ENCODE data around the gene DPEP2NB. TPM values are rescaled to one million over a fixed set of nuclear protein-coding genes. Genes with fewer than 3 reads are reported as not detected.
A peak's percentile ranks its signal among the peaks of the same experiment; 100 is the strongest.

The DPEP2NB gene
- total and polyA plus RNA-seq, 4 experiments from 2014 or later, result not detected

GRCh38 chr16:68049449-68049848 is 33.7 kb upstream of the DPEP2NB start:
- H3K27ac ChIP-seq (ENCODE audit: low read depth, low read length), result no peak overlapping the region

GRCh38 chr16:68047987-68048386 is 32.3 kb upstream of the DPEP2NB start:
- no peak overlapping the region for H3K4me3 ChIP-seq (ENCODE audit: low read length in 2 of 2)
- H3K27me3 Mint-ChIP-seq, result no peaks in the 10 kb centered on the region
- ChIA-PET POLR2A (ENCODE audit: partially characterized antibody) (interaction anchor here (1.3 kb wide), 1 partner anchor 37 kb away, joined by 4 read pairs; the partner anchor contains the start of gene NFATC3), CTCF (ENCODE audit: partially characterized antibody) (interaction anchor here (0.5 to 1.4 kb wide), 5 partner anchors 9 to 231 kb away, joined by 3 to 5 read pairs (median 5); no protein-coding TSS in a partner anchor)
- no peak for DNase-seq
- no peak overlapping the region for H3K27ac ChIP-seq (ENCODE audit: low read depth, low read length)
- H3K4me1 ChIP-seq (ENCODE audit: insufficient read depth, low read length), result no peaks in the 10 kb centered on the region
- H3K27me3 ChIP-seq (ENCODE audit: insufficient read depth, low read length), result no peaks in the 10 kb centered on the region
- intact Hi-C loops (cut with micrococcal nuclease), result no loop called here
- H3K4me1 Mint-ChIP-seq, result peaks cover 0 to 5% (median 3%) of the 10 kb centered on the region in 4 donors
- no peaks in the 10 kb centered on the region for H3K9me3 ChIP-seq (ENCODE audit: control insufficient read depth in 1 of 2, low read length in 2 of 2)
- H3K27ac Mint-ChIP-seq, result no peak overlapping the region
- H3K36me3 Mint-ChIP-seq, result peaks cover 13 to 20% of the 10 kb centered on the region in 2 donors
- H3K9me3 Mint-ChIP-seq, result no peaks in the 10 kb centered on the region
- H3K4me3 Mint-ChIP-seq, result no peak overlapping the region
- peaks cover 11% of the 10 kb centered on the region for H3K36me3 ChIP-seq (ENCODE audit: insufficient read depth, low read length)

More at GRCh38 chr16:68049449-68049848, 33.7 kb upstream of the DPEP2NB start:
- no peak for DNase-seq
- peaks cover 22 to 32% of the 10 kb centered on the region in 2 donors for H3K36me3 Mint-ChIP-seq
- Histone ChIP-seq H3K9me3 (ENCODE audit: control insufficient read depth in 1 of 2, low read length in 2 of 2) (no peaks in the 10 kb centered on the region), H3K4me3 (ENCODE audit: low read length in 2 of 2) (no peak overlapping the region), H3K36me3 (ENCODE audit: insufficient read depth, low read length) (peaks cover 18% of the 10 kb centered on the region), H3K27me3 (ENCODE audit: insufficient read depth, low read length) (no peaks in the 10 kb centered on the region), H3K4me1 (ENCODE audit: insufficient read depth, low read length) (no peaks in the 10 kb centered on the region)
- no peaks in the 10 kb centered on the region for H3K27me3 Mint-ChIP-seq
- intact Hi-C loops (cut with micrococcal nuclease), result no loop called here
- H3K9me3 Mint-ChIP-seq, result no peaks in the 10 kb centered on the region
- CTCF ChIA-PET (ENCODE audit: partially characterized antibody), result no interaction called here
- H3K4me3 Mint-ChIP-seq, result no peak overlapping the region
- peaks cover 0 to 8% (median 3%) of the 10 kb centered on the region in 4 donors for H3K4me1 Mint-ChIP-seq
- H3K27ac Mint-ChIP-seq, result no peak overlapping the region
- POLR2A ChIA-PET (ENCODE audit: partially characterized antibody), result no interaction called here

- Histone ChIP-seq H3K4me1 (ENCODE audit: insufficient read depth, low read length) (no peaks in the 10 kb centered on the region), H3K36me3 (ENCODE audit: insufficient read depth, low read length) (peaks cover 11% of the 10 kb centered on the region), H3K27ac (ENCODE audit: low read depth, low read length) (no peak overlapping the region), H3K4me3 (ENCODE audit: low read length in 2 of 2) (no peak overlapping the region), H3K9me3 (ENCODE audit: control insufficient read depth in 1 of 2, low read length in 2 of 2) (no peaks in the 10 kb centered on the region), H3K27me3 (ENCODE audit: insufficient read depth, low read length) (no peaks in the 10 kb centered on the region)
- H3K27ac Mint-ChIP-seq, result no peak overlapping the region
- intact Hi-C loops (cut with micrococcal nuclease), result no loop called here
- H3K27me3 Mint-ChIP-seq, result no peaks in the 10 kb centered on the region
- DNase-seq, result no peak
- ChIA-PET CTCF (ENCODE audit: partially characterized antibody) (interaction anchor here (0.5 to 1.2 kb wide), 7 partner anchors 23 to 173 kb away, joined by 3 to 4 read pairs (median 3); partner anchors contain the start of gene EDC4), POLR2A (ENCODE audit: partially characterized antibody) (no interaction called here)
- peaks cover 0 to 5% (median 2%) of the 10 kb centered on the region in 4 donors for H3K4me1 Mint-ChIP-seq
- no peaks in the 10 kb centered on the region for H3K9me3 Mint-ChIP-seq
- H3K4me3 Mint-ChIP-seq, result no peak overlapping the region
- H3K36me3 Mint-ChIP-seq, result peaks cover 8 to 17% of the 10 kb centered on the region in 2 donors
These were observed 30.4 kb upstream of the DPEP2NB start for GRCh38 chr16:68046106-68046505.

- no peak for DNase-seq
- Mint-ChIP-seq H3K9me3 (no peaks in the 10 kb centered on the region), H3K27me3 (no peaks in the 10 kb centered on the region), H3K4me3 (no peak overlapping the region), H3K4me1 (peaks cover 6 to 18% (median 10%) of the 10 kb centered on the region in 4 donors), H3K36me3 (peaks cover 11 to 14% of the 10 kb centered on the region in 2 donors), H3K27ac (peak overlapping the region in 1 of 7 donors; percentile 15)
- Histone ChIP-seq H3K27ac (ENCODE audit: low read depth, low read length) (no peak overlapping the region), H3K4me3 (ENCODE audit: low read length in 2 of 2) (no peak overlapping the region), H3K27me3 (ENCODE audit: insufficient read depth, low read length) (no peaks in the 10 kb centered on the region), H3K36me3 (ENCODE audit: insufficient read depth, low read length) (no peaks in the 10 kb centered on the region), H3K9me3 (ENCODE audit: control insufficient read depth in 1 of 2, low read length in 2 of 2) (no peaks in the 10 kb centered on the region), H3K4me1 (ENCODE audit: insufficient read depth, low read length) (peaks cover 9% of the 10 kb centered on the region)
- CTCF ChIA-PET (ENCODE audit: partially characterized antibody), result interaction anchor here (0.9 to 6.5 kb wide), 17 partner anchors 11 to 226 kb away, joined by 3 to 73 read pairs (median 18); partner anchors contain the start of genes DDX28, DPEP2, DUS2 and NFATC3
- POLR2A ChIA-PET (ENCODE audit: partially characterized antibody), result no interaction called here
- intact Hi-C loops (cut with micrococcal nuclease), result loop anchor here (2.0 kb wide), 1 partner anchor 521 kb away; no protein-coding TSS in a partner anchor
These were observed 26.1 kb upstream of the DPEP2NB start for GRCh38 chr16:68041783-68042182.

- CTCF ChIA-PET (ENCODE audit: partially characterized antibody), result interaction anchor here (0.6 to 6.5 kb wide), 44 partner anchors 8 to 535 kb away, joined by 3 to 73 read pairs (median 6); partner anchors contain the start of genes DDX28, DPEP2, DUS2 and NFATC3
- POLR2A ChIA-PET (ENCODE audit: partially characterized antibody), result interaction anchor here (0.6 to 2.3 kb wide), 18 partner anchors 15 to 196 kb away, joined by 3 to 14 read pairs (median 4); partner anchors contain the start of genes DDX28, DPEP2, DUS2 and NRN1L
- intact Hi-C loops (cut with micrococcal nuclease), result loop anchor here (1.0 to 2.0 kb wide), 6 partner anchors 47 to 520 kb away; no protein-coding TSS in a partner anchor
- peak; percentile 84 to 88 (median 85) for DNase-seq
- H3K4me3 ChIP-seq (ENCODE audit: low read length in 2 of 2), result no peak overlapping the region
- Mint-ChIP-seq H3K9me3 (no peaks in the 10 kb centered on the region), H3K4me1 (peaks cover 6 to 16% (median 12%) of the 10 kb centered on the region in 4 donors), H3K27me3 (no peaks in the 10 kb centered on the region), H3K27ac (peak overlapping the region; percentile 29 to 77 (median 44)), H3K4me3 (no peak overlapping the region), H3K36me3 (peaks cover 11 to 14% of the 10 kb centered on the region in 2 donors)
- H3K36me3 ChIP-seq (ENCODE audit: insufficient read depth, low read length), result no peaks in the 10 kb centered on the region
- H3K4me1 ChIP-seq (ENCODE audit: insufficient read depth, low read length), result peaks cover 9% of the 10 kb centered on the region
- no peaks in the 10 kb centered on the region for H3K9me3 ChIP-seq (ENCODE audit: control insufficient read depth in 1 of 2, low read length in 2 of 2)
- H3K27ac ChIP-seq (ENCODE audit: low read depth, low read length), result no peak overlapping the region
- no peaks in the 10 kb centered on the region for H3K27me3 ChIP-seq (ENCODE audit: insufficient read depth, low read length)
These were observed 25.0 kb upstream of the DPEP2NB start for GRCh38 chr16:68040506-68041288.

GRCh38 chr16:68037841-68038597 is 22.3 kb upstream of the DPEP2NB start:
- CTCF ChIA-PET (ENCODE audit: partially characterized antibody), result interaction anchor here (0.7 to 6.5 kb wide), 9 partner anchors 9 to 222 kb away, joined by 3 to 73 read pairs (median 38); partner anchors contain the start of genes DPEP2 and NRN1L
- Histone ChIP-seq H3K4me1 (ENCODE audit: insufficient read depth, low read length) (peaks cover 9% of the 10 kb centered on the region), H3K27ac (ENCODE audit: low read depth, low read length) (no peak overlapping the region), H3K36me3 (ENCODE audit: insufficient read depth, low read length) (no peaks in the 10 kb centered on the region), H3K4me3 (ENCODE audit: low read length in 2 of 2) (no peak overlapping the region), H3K9me3 (ENCODE audit: control insufficient read depth in 1 of 2, low read length in 2 of 2) (no peaks in the 10 kb centered on the region), H3K27me3 (ENCODE audit: insufficient read depth, low read length) (no peaks in the 10 kb centered on the region)
- Mint-ChIP-seq H3K9me3 (no peaks in the 10 kb centered on the region), H3K4me3 (peak overlapping the region in 1 of 8 donors; percentile 15), H3K27ac (peak overlapping the region in 1 of 7 donors; percentile 35), H3K4me1 (peaks cover 6 to 16% (median 13%) of the 10 kb centered on the region in 4 donors), H3K27me3 (no peaks in the 10 kb centered on the region), H3K36me3 (peaks cover 11 to 14% of the 10 kb centered on the region in 2 donors)
- intact Hi-C loops (cut with micrococcal nuclease), result no loop called here
- POLR2A ChIA-PET (ENCODE audit: partially characterized antibody), result no interaction called here
- no peak for DNase-seq
